Activated naive CD8-positive, alpha-beta T cell (primary cell): Measurements from ENCODE around the gene PLIN1.

ENCODE experiments used
- H3K27ac Mint-ChIP-seq: one replicate; pipeline ENCODE4 v1.8.0; 2021; ENCODE audit warnings: mixed read lengths
- H3K27me3 Mint-ChIP-seq: one replicate; pipeline ENCODE4 v1.8.0; 2021; ENCODE audit warnings: mixed read lengths
- H3K36me3 Mint-ChIP-seq: one replicate; pipeline ENCODE4 v1.8.0; 2021; ENCODE audit warnings: mixed read lengths
- H3K4me1 Mint-ChIP-seq: one replicate; pipeline ENCODE4 v1.8.0; 2021; ENCODE audit warnings: low read depth, mixed read lengths
- H3K4me3 Mint-ChIP-seq: one replicate; pipeline ENCODE4 v1.8.0; 2021; ENCODE audit warnings: mild to moderate bottlenecking, mixed read lengths
- H3K9me3 Mint-ChIP-seq: one replicate; pipeline ENCODE4 v1.8.0; 2021; ENCODE audit warnings: low read depth, mixed read lengths

PLIN1 gene

DNA sequence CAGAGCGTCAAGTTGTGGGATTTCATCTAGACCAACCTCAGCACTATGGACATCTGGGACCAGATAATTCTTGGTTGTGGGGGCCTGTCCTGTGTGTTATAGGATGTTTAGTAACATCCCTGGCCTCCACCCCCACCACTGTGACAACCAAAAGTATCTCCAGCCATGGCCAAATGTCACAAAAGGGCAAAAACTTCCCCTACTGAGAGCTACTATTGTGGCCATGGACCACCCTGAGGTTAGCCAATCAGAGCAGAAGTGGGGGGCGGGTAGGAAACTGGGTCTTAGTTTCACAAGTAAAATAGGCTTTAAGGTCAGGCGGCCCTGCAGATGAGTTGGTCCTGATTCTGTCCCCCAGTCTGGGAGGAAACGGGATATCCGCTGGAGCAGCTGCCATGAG, 49.3 kb downstream of the PLIN1 start:
- no peaks in the 10 kb centered on the region for H3K4me1 Mint-ChIP-seq
- H3K27ac Mint-ChIP-seq: no peak overlapping the region
- H3K27me3 Mint-ChIP-seq: no peaks in the 10 kb centered on the region
- H3K9me3 Mint-ChIP-seq: no peaks in the 10 kb centered on the region
- peaks cover 2% of the 10 kb centered on the region for H3K36me3 Mint-ChIP-seq
- H3K4me3 Mint-ChIP-seq: no peak overlapping the region

DNA sequence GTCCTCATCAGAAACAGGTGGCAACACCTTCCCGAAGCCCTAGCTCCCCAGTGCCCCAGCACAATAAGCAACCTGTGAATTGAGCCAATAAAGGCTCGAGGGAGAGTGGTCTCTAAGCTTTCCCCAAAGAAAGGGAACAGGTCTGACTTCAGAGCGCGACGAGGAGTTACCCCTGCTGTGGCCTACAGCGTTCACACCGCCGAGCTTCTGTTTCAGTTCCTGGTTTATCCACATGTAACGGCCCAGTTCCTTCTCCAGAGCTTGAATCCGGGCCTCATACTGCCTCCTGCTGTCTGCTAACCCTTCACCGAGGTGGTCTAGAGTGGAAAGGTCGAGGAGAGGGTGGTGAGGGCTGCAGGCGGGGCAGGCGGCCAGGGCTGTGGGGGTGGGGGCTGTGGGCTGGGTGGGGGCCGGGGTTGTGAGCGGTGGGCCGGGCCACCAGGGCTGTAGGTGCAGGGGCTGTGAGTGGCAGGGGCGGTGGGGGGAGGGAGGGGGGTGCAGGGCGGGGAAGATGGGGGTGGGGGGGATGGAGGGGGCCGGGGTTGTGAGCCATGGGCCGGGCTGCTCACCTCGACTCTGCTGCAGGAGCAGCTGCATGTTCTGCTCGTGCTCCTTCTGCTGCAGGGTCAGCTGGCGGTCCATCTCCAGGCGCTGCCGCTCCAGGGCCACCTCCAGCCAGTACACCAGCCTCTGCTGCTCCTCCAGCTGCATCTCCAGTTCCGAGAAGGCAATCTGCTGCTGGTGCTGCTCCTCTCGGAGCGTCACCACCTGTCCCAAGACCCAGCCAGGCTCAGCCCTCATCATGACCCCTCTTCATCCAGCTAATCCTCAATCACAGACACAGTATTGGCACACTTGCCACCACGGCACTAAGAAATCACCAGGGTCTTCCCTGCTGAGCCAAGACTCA, 50.1 kb downstream of the PLIN1 start:
- peaks cover 7% of the 10 kb centered on the region for H3K36me3 Mint-ChIP-seq
- H3K4me3 Mint-ChIP-seq: no peak overlapping the region
- H3K27ac Mint-ChIP-seq: no peak overlapping the region

DNA sequence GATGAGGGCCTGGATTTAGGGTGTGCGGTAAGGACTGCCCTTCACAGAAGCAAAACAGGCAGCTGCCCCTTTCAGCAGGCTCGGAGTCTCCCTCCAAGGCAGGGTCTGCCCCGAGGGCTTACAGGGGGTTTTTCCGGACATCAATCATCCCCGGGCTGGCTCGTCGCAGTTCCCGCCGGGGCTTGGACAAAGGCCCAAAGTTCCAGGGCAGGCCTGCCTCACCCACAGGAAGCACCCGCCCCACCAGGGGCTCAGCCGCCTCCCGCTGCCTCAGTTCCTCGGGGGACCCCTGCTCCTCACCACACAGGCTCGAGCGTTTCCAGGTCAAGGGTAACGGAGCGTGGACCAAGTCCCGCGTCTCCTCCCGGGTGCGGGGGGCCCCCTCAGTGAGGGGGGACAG, 50.9 kb downstream of the PLIN1 start:
- Mint-ChIP-seq H3K9me3 (no peaks in the 10 kb centered on the region), H3K4me3 (no peak overlapping the region), H3K4me1 (no peaks in the 10 kb centered on the region), H3K27ac (no peak overlapping the region), H3K27me3 (no peaks in the 10 kb centered on the region), H3K36me3 (peaks cover 9% of the 10 kb centered on the region)

More for the DNA sequence above, 50.1 kb downstream of the PLIN1 start:
- no peaks in the 10 kb centered on the region for H3K9me3 Mint-ChIP-seq
- no peaks in the 10 kb centered on the region for H3K27me3 Mint-ChIP-seq
- H3K4me1 Mint-ChIP-seq: no peaks in the 10 kb centered on the region

DNA sequence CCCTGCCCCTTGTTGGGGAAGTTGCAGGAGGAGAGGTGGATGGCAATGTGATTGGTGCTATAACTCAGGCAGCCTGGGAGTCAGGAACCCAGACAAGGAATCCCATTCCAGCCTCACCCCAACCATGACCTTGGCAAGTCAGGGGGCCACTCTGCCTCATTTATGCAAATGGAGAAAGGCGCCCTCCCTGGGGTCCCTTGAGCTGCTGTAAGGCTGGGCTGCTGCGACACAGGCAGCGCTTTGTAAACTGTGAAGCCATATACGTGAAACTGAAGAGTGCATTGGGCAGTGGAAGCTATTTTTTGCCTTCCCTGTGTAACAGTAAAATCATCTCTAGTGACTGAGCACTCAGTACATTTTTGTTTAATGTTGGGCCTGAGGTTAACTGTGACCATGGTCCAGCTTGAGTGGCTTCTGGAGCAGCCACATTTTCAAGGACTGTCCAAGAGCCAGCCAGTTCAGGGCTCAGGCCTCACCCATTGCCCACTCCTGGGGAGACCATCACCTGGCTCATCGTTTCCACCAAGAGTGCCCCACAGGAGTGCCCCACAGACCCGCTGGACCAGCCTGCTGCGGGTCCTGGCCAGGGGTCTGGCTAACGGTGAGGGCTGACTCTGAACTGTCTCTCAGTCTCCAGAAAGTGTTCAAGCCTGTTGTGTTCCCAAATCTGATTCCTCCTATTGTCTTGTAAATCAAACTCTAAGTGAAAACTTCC, 51.8 kb downstream of the PLIN1 start:
- H3K36me3 Mint-ChIP-seq: peaks cover 11% of the 10 kb centered on the region
- H3K27me3 Mint-ChIP-seq: no peaks in the 10 kb centered on the region
- H3K27ac Mint-ChIP-seq: no peak overlapping the region
- H3K9me3 Mint-ChIP-seq: no peaks in the 10 kb centered on the region
- H3K4me3 Mint-ChIP-seq: no peak overlapping the region
- H3K4me1 Mint-ChIP-seq: no peaks in the 10 kb centered on the region

DNA sequence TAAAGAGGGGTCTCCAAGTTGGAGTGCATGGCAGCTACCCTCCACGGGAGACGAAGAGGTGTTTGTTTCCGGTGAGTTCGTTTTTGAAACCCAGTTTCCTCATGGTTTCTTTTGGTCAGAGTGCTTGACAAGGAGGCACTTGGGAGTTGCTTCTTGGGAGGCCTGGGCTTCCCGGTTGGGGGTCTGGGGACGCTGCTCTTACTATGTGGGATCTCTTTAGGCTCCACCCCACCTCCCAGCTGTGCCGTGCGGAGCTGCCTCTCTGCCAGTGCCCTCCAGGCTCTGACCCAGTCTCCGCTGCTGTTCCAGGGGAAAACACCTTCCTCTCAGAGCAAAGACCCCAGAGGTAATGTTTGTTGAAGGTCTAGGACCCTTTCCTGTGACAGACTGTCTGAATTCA, 53.5 kb downstream of the PLIN1 start:
- Mint-ChIP-seq H3K36me3 (peaks cover 14% of the 10 kb centered on the region), H3K4me1 (no peaks in the 10 kb centered on the region), H3K27me3 (no peaks in the 10 kb centered on the region), H3K9me3 (no peaks in the 10 kb centered on the region), H3K4me3 (no peak overlapping the region), H3K27ac (no peak overlapping the region)

DNA sequence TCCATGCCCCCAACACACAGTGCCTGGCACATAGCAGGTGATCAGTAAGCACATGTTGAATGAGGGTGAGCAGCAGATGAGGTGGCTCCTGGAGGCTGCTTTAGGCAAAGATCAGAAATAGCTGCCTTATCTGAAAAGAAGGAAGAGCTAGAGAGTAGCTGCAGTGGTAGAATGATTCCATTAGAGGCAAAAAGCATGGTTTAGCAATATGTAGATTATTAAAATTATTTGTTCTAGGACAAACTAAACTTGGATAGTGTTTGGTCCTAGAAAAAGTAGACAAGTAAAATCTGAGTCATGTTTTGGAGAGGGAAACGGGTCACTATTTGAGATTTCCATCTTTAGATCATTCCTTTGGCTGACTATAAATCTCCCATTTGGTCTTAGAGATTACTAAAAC, 56.0 kb downstream of the PLIN1 start:
- H3K9me3 Mint-ChIP-seq: no peaks in the 10 kb centered on the region
- no peaks in the 10 kb centered on the region for H3K4me1 Mint-ChIP-seq
- H3K36me3 Mint-ChIP-seq: peaks cover 13% of the 10 kb centered on the region
- no peak overlapping the region for H3K27ac Mint-ChIP-seq
- H3K27me3 Mint-ChIP-seq: no peaks in the 10 kb centered on the region
- no peak overlapping the region for H3K4me3 Mint-ChIP-seq

DNA sequence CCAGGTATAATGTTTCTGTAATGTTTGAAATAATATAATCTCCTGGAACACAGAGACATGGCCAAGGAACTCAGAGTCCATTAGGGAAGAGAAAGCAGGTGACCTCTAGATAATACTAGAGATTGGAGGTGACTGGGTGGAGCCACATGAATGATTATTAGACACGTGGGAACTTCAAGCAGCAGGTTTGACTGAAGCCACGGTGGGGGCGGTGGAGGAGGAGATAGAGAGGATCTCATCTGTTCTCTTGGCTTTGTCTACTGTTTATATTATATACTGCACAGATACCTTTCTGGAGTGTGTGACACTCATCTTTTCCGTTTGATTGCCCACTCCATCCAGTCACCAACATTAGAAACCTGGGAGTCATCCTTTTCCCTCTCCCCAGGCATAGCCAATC, 57.6 kb downstream of the PLIN1 start:
- Mint-ChIP-seq H3K36me3 (peaks cover 13% of the 10 kb centered on the region), H3K27ac (no peak overlapping the region), H3K4me3 (no peak overlapping the region), H3K9me3 (no peaks in the 10 kb centered on the region), H3K27me3 (no peaks in the 10 kb centered on the region), H3K4me1 (no peaks in the 10 kb centered on the region)

DNA sequence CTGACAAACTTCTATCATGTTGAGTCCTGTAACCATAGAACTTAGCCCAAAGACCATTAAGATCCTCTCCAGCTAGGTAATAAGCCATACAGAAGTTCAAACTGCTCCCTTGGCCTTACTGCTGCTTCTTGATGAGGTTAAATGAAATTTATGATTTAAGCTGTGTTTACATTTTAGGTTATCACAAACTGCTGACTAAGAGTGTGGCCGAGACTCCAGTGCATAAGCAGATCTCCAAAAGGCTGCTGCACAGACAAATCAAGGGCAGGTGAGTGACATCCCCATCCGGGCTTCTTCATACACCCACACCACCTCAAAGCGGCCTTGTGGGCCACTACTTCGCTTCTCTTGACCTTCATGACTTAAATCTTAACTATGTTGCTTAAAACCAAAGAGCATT, 62.9 kb downstream of the PLIN1 start:
- H3K4me3 Mint-ChIP-seq: no peak overlapping the region
- H3K9me3 Mint-ChIP-seq: peaks cover 20% of the 10 kb centered on the region
- no peaks in the 10 kb centered on the region for H3K4me1 Mint-ChIP-seq
- H3K36me3 Mint-ChIP-seq: peaks cover 17% of the 10 kb centered on the region
- peaks cover 2% of the 10 kb centered on the region for H3K27me3 Mint-ChIP-seq
- H3K27ac Mint-ChIP-seq: no peak overlapping the region

DNA sequence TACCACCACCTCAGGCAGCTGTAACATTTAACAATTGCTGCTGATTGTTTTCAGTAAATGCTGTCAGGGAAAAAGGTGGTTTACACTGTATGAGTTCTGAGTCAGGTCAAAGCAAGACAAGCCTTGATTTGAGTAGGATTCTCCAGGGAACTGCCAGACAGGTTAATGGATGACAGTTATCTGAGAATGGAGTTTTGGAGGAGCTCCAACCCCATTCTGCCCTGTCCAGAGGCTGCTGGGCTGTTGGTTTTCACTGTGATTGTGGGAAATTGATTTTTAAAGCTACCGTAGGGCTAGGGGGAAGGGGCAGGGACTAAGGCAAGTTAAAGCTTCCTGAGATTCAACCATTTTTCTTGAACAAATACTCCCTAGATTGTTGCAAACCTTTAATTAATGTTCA, 64.0 kb downstream of the PLIN1 start:
- peaks cover 23% of the 10 kb centered on the region for H3K9me3 Mint-ChIP-seq
- H3K4me3 Mint-ChIP-seq: no peak overlapping the region
- peaks cover 2% of the 10 kb centered on the region for H3K27me3 Mint-ChIP-seq

More for the DNA sequence above, 64.0 kb downstream of the PLIN1 start:
- Mint-ChIP-seq H3K4me1 (no peaks in the 10 kb centered on the region), H3K36me3 (peaks cover 19% of the 10 kb centered on the region), H3K27ac (no peak overlapping the region)
